MM.1S (cell line): ENCODE results near the gene COMT.

ENCODE experiments used
- CTCF ChIP-seq: fragments of 300-600 bp; sonication (generic); IDR thresholded peaks from 2 replicates; pipeline ENCODE4 v1.5.1; 2016; ENCODE audit warnings: antibody characterized with exemption, low read length, mixed read lengths
- EZH2 ChIP-seq: fragments of 300-600 bp; sonication (generic); optimal IDR thresholded peaks from 2 replicates; pipeline ENCODE3; 2017; ENCODE audit warnings: low read depth, mild to moderate bottlenecking, antibody characterized with exemption, low read length, mixed read lengths

GRCh38 chr22:19963863-19964642 is 22.5 kb downstream of the COMT start:
- TF ChIP-seq CTCF, result no peak
- TF ChIP-seq EZH2, result no peak
